Sciatic nerve (tissue), 2 donors: ENCODE data around the gene TNFSF10. TPM values are rescaled to one million over a fixed set of nuclear protein-coding genes. Genes with fewer than 3 reads are reported as not detected.
"Not testable (repeated sequence)": the region's sequence is repeated elsewhere in the genome, so short reads cannot be mapped to it uniquely, and the experiment has no call there.

Source experiments
- ATAC-seq: fragments of 200-7000 bp; cut with Tn5 transposase; one replicate; pipeline ENCODE4 v1.9.1; 2020; ENCODE audit warnings: mild to moderate bottlenecking, moderate library complexity
- DNase-seq: peaks from one replicate; pipeline ENCODE4 v3.0.0-alpha.2; 2020; ENCODE audit warnings: low spot score
- intact Hi-C: fragments of 100-400 bp; cut with DNase I; formaldehyde crosslinking; loops from one replicate; pipeline ENCODE4 v1.14.2; 2022
- total RNA-seq: library from RNA; stranded (reverse); fragmentation: NEBNext Ultra II Directional; extraction: Animal tissue kit (Norgen Biotek cat#: 25700); gene quantifications from one replicate; pipeline ENCODE4 v1.2.1, GENCODE V29; 2021
- donor health status: DM: no; HTN: no; CAD: no.
- donor health status: DM: no; HTN: no; CAD: no.

The TNFSF10 gene
- total RNA-seq, 1 donor from 2014 or later, result 36.5 TPM

GRCh38 chr3:172521837-172522726 lies 1.1 kb downstream of the TNFSF10 start:
- ATAC-seq, result peak; percentile 47
- intact Hi-C loops, DNase-seq: not testable (repeated sequence)

DNA sequence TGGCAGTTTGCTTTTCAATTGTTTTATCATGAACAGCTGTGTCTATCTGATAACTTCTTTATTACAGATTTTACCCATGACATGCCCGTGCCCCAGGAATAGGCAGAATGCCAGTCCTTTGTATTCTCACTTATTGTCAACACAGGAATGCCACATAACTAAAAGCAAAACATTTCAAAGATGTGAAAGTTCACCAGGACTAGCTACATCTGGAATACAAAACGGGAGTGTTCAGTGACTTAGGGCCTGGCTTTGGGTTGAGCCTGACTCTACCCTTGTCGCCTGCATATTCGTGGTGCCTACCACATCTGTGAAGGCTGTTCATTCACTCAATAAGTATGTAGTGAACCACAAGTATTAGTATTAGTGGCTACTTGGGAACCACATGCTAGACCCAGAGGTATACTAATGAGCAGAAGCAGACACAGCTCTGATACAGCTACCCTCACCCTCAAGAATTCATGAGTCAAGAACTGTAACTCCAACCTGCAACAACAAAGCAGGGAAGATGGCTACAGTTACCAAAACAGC lies 2.9 kb downstream of the TNFSF10 start:
- no peak for ATAC-seq
- intact Hi-C loops, result no loop called here
- no peak for DNase-seq

DNA sequence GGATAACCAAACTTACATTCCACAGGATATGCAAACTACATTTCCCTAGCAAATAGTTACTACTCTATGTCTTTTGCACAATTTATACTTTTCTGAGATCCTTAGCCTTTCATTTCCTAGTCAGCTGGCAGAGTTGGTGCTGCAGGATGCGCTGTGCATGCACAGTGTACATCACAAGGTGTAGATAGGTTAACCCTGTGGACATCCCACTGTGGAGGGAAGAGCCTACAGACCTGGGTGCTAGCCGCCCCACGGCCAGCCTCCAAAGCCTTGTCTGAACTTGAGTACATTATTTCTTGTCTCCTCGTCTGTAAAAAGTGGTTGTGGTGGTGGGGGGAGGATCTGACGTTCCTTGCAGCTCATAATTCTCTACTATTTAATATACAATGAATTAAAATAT lies 3.5 kb downstream of the TNFSF10 start:
- intact Hi-C loops, result no loop called here
- DNase-seq, result no peak
- ATAC-seq, result no peak

- intact Hi-C loops, result no loop called here
- ATAC-seq (no peak), DNase-seq (no peak)
These were observed 4.1 kb downstream of the TNFSF10 start for GRCh38 chr3:172518929-172519640.

GRCh38 chr3:172517859-172518466 lies 5.3 kb downstream of the TNFSF10 start:
- DNase-seq (no peak), ATAC-seq (no peak)
- intact Hi-C loops, result no loop called here

DNA sequence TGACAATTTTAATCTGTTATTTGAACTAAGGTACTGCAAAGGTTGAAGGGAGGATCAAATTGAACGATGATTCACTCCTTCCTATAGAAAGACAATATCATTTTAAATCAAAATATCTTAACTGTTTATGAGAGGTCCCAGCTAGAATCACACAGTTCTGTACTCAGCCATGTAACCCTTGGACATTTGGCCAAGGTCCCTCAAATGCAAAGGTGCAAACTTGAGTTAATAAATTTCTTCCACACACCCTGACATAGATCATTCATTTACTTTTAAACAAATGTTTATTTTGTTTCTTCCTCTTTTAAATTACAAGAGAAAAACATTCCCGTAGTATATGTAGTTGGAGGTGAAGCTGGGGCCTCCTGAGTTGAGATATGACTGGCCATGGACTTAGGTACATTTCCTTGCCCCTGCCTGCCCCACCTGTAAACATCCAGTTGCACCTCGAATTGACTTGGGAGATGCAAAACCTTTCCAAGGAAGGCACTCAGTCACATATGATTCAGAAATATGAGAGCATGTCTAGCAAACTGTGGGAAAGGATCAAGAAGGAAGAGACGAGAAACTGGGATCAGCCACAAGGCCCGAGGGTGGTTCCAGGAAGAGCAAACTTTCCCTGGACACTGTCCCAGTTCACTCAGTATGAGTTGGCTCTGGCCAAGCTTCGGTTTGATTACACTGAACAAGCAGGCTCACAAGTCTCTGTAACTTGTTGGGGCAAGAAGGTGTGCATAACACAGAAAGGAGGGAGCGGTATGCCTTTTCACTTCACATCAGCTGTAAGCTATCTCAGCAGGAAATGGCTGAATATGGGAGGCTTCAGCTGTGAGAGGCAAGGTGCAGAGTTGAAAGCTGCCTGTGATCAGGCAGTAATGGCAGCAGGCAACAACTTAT lies 6.7 kb downstream of the TNFSF10 start:
- DNase-seq (peak; percentile 66), ATAC-seq (peak; percentile 89)
- intact Hi-C loops, result no loop called here

- intact Hi-C loops, result no loop called here
- DNase-seq (no peak), ATAC-seq (peak; percentile 23)
These were observed 7.9 kb downstream of the TNFSF10 start for GRCh38 chr3:172515130-172515918.

- DNase-seq (no peak), ATAC-seq (no peak)
- intact Hi-C loops, result no loop called here
These were observed 8.6 kb downstream of the TNFSF10 start for GRCh38 chr3:172514678-172515077.

DNA sequence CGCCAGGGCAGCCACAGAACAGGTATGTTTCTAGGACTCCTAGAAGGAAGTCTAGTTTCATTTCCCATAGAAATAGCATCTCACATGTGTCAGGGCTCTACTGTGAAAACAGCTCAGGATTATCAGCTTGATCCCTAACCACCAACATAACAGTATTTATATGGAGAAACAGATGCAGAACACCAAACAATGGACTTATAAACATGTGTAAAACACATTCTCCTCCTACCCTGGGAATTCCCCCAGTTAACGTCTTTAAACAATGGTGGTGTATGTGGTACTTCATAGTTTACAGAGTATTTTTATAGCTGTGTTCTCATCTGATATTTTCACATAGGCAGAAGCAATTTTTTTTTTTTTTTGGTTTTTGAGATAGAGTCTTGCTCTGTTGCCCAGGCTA lies 9.7 kb downstream of the TNFSF10 start:
- ATAC-seq (no peak), DNase-seq (no peak)
- intact Hi-C loops, result no loop called here

DNA sequence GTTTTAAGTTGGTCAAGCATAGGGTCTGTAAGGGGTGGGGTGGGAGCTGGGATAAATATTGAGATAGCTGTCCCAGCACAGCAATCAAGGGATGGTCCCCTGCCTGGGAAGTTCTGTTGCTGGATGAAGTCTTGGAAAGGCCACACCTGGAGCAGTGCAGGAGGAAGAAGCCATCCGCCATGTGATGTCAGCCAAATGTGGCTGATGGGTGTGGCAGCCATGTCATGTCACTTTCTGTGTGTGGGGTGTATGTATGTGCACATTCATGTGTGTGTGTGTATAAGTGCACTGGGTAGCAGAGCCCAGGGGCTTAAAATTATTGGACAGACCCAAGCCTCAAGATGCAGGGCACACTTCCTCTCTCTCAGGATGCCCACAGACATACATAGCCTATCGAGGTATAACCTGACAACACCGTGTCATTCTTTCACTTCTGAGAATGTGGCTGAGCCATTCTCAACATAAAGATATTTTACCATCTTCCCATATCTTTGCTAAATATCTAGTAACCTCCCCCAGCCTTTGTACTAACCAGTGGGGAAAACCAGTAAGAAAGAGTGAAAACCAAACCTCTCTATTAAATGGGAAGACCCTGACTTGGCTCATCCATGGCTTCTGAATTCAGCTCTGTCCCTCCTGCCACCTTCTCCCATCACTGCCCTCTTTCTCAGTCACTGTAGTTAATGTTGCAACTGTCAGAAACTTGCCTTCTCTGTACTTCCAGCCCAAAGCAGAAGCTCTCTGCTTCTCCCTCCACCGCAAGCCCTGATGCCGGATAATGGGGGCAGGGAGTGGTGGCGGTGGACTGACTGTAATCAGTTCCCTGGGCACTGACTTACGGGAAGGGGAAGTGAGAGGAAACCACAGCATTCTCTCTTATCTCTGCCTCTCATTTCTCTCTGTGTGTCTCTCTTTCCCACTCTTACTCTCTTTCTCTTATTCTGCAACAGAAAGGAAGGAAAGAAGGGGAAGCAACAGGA lies 11.2 kb downstream of the TNFSF10 start:
- DNase-seq (peak; percentile 67), ATAC-seq (peak; percentile 47)
- intact Hi-C loops, result no loop called here

DNA sequence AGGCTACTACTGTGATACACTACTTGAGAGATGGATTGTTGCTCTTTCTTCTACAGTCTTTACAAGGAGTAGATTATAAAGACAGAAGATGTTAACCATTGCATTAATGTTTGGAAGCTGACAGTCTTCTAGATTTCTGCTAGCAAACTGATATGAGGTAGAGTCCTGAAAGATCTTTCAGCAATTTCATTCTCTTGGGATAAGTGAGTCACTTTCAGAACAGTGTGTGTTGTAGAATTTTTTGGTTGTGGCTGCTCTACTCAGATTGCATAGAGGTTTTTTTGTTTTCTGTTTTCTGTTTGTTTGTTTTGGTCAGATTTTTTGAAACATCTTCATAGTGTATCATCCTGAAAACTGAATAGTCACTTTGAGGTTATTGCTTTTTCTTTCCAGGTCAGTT lies 17.1 kb downstream of the TNFSF10 start:
- DNase-seq (no peak), ATAC-seq (peak; percentile 38)
- intact Hi-C loops, result no loop called here

DNA sequence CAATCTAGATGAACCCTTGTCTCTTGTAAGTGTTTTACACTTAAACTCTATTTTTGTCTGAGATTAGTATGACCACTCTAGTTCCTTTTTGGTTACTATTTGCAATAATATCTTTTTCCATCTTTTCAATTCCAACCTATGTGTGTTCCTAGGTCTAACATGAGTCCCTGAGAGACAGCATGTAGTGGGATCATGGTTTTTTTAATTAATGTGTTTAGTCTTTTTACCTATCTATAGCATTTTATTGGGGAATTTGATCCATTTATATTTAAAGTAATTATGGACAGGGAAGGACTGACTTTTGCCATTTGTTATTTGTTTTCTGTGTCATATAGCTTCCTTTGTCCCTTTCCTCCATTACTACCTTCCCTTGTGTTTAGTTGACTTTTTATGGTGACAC lies 21.7 kb downstream of the TNFSF10 start:
- intact Hi-C loops, result no loop called here
- ATAC-seq, result no peak
- no peak for DNase-seq

DNA sequence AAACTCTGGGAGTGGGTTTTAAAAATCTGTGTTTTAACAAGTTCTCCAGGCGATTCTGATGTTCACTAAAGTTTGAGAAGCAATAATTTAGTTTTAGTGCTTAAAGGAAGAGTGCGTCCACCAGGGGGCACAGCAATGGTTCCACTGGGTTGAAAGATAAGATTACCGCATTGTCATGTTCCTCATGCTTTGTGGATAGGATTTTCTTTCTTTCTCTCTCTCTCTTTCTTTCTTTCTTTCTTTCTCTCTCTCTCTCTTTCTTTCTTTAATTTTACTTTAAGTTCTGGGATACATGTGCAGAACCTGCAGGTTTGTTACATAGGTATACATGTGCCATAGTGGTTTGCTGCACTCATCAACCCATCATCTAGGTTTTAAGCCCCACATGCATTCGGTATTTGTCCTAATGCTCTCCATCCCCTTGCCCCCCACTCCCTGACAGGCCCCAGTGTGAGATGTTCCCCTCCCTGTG lies 33.0 kb downstream of the TNFSF10 start:
- intact Hi-C loops, result not testable (repeated sequence)
- DNase-seq, result peak; percentile 93
- ATAC-seq, result peak; percentile 80

DNA sequence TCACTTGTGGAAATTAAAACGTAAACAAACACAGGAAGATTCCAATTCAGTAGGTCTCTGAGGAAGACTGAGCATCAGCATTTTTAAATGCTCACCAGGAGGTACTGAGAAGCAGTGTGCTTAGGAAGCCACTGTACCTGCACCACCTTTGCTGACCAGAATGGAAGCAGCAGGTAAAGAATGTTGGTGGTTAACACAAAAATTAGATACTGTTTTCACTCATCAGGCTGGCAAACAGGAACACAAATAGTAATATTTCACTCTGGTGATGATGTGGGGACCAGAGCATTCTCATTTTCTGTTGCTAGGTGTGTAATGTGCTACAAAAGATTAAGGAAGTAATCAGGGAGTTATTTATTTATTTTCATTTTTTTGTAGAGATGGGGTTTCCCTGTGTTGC lies 45.1 kb downstream of the TNFSF10 start:
- intact Hi-C loops, result loop anchor here (5.0 kb wide), 1 partner anchor 831 kb away; no protein-coding TSS in a partner anchor
- DNase-seq (no peak), ATAC-seq (no peak)

DNA sequence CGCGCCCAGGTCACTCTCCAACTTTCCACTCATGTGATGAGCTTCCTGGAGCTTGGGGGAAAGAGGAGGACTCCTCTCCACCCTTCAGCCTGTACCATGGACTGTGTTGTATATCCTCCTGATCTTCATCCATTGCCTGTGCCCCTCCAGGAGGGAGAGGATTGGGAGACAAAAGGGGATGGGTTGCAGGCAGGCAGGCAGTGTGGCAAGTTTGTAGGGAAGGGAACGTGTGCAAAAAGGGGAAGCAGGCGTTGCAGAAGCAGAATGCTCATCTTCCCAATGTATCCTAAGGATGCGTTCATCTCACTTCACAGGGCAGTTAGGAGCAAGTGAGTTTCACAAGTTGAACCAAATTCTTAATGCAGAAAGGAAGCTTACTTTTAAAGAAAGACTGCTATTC lies 46.9 kb downstream of the TNFSF10 start:
- intact Hi-C loops, result loop anchor here (5.0 kb wide), 1 partner anchor 829 kb away; no protein-coding TSS in a partner anchor
- DNase-seq (no peak), ATAC-seq (no peak)

DNA sequence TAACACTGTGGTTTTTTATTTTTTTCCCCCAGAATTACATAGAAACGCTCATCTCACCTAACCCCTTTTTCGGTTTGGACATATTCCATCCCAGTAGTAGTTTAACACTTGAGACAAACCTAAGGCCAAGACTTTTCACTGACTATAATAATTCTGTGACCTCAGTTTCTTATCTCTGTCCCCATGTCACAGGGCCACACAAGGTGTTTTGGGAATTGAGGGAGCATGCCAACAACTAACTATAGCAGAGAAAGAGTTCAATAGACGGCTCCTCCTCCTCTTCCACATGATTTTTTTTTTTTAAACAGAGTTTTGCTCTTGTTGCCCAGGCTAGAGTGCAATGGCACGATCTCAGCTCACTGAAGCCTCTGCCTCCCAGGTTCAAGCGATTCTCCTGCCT lies 47.5 kb downstream of the TNFSF10 start:
- intact Hi-C loops, result loop anchor here (5.0 kb wide), 1 partner anchor 828 kb away; no protein-coding TSS in a partner anchor
- DNase-seq, result no peak
- ATAC-seq, result no peak
